Stimulated activated CD4-positive, alpha-beta T cell treated with anti-CD3 and anti-CD28 coated beads, Interleukin-2, amount 100 ng/mL, for 4 hours (primary cell): Measurements from ENCODE around the gene KLHL40.

Experiments used
- DNase-seq: peaks from one replicate; pipeline ENCODE4 v3.0.0-alpha.2; 2020; ENCODE audit warnings: low read depth

The KLHL40 gene

DNA sequence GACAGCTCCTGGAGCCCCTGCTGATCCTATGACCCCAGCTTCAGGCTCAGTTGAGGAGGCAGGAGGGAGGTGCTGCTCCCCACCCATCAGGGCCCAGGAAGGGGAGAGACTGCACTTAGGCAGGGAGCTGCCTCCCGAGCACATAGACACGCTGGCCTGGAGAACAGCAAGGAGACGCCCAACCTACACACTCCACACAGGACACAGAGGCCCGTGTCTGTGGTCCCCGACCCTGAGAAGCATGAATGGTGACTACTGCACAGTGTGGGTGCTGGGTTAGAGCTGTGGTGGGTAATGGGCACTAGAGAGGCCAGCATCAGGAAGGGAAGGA lies 18.3 kb downstream of the KLHL40 start:
- DNase-seq = no peak

DNA sequence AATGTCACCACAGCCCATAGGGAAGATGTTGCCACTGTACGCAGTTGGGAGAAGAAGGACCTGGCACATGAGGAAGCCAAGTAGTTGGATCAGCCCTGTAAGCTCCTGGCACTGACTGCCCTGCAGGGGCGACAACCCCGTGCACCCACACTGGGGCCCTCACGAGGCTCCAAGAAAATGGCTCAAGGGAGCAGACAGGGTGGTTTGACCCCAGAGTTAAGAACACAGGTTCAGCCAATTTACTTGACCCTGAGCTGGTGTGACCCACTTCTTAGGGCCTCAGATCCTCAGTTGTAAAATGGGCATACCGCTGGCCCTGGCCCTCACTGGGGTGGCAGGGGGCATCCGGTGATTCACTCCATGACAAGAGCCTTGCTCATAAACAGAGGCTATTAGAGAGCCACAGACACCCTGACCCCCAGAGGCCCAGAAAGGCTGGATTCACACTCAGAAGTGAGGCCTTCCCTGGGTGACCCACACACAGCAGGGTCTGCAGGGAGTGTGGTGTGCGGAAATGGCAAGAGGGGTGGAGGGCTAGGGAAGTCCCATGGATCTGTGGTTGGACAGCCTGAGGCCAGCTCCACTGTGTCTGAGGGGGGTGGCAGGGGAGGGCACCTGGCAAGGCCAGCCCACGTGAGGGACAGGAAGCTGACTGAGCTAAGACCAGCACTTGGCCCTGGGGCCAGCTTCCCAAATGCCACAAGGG lies 19.0 kb downstream of the KLHL40 start:
- no peak for DNase-seq

DNA sequence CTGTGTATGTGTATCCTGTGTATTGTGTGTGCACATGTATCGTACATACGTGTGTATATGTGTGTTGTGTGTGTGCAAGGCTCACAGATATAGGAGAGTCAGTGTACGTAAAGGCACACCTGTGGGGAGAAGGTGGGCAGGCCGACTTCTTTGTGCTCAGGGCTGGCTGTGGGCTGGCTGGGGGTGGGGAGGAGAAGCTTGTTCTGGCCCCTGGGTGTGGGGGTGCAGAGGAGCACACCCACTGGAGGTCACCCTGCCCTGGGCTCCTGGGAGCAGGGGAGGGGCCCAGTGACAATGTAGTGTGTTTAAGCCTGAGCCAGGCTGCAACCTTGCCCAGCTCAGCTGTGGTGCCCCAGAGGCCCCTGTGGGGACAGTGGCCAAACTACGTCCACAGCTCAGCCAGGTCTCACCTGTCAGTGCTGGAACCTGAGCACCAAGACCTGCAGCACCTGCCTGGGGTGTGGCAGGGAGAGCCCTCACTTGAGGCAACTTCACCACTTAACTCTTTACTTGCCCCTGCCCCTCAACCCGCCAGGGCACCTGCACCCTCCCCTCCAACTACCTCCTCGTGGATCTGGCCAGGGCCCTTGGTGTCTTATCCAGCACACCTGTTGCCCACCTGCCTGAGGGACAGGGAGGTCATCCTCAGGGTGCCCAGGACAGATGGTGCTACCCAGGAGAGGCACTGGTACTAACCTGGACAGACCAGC lies 19.9 kb downstream of the KLHL40 start:
- no peak for DNase-seq

DNA sequence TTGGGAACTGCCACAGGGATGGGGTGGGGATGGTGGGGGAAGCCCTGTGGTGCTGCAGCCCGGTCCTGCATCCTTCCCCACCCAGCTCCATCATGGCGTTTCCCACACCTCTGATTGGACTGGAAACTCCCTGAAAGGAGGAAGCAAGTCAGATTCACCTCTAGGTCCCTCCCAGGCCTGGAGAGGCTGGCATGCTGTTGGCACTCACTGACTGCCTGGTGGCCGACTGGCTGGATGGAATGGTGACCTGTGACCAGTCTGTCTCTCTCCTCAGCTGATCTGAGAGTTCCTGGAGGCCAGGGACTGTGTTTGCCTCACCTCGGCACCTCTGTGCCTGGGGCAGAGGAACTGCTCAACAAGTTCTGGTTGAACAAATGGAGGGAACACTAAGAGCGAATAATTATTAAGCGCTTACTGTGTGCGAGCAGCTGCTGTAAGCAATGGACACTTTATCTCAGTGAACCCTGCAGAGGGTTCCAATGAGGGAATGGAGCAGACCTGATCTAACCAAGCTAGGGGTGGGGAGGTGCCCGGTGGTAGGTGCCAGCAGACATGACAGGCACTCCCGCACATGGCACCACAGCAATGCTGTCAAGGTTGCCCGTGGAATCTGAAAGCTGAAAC lies 20.7 kb downstream of the KLHL40 start:
- no peak for DNase-seq

DNA sequence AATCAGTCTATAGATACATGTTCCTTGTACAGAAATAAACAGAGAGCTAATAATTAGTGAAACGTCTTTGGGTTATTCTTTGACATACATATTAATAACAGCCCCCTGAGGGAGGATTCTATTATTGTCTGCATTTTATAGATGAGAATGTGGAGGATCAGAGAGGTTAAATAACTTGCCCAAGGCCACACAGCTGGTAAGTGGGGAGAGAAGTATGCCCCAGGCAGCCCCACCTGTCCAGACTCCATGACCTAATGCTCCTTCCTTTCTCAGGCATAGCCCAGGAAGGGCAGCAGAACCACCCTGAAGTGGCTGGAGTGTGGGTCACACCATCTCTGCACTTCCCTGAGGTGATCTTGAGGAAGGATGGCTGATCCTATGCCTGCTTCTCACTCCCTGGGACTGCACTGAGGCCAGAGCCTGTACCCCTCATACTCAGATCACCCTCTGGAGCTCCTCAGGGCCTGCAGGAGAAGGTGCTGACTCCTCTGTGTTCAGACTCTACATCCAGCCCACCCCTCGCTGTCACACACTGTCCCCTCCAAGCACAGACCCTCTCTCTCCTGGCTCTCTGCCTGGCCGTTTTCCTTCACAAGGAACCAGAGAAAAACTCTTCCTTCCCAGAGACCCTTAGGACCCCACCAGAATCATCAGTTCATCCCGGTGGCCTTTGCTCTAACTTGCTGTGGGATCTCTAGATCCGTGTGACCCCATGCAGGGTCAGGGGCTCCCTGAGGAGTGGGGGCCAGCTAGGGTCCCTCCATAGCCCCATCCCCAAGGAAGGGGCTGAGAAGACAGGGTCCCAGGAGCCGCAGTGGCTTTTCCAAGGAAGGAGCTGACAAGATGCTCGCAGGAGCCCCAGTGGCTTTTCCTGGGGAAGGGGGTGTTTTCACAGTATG lies 21.6 kb downstream of the KLHL40 start:
- no peak for DNase-seq

DNA sequence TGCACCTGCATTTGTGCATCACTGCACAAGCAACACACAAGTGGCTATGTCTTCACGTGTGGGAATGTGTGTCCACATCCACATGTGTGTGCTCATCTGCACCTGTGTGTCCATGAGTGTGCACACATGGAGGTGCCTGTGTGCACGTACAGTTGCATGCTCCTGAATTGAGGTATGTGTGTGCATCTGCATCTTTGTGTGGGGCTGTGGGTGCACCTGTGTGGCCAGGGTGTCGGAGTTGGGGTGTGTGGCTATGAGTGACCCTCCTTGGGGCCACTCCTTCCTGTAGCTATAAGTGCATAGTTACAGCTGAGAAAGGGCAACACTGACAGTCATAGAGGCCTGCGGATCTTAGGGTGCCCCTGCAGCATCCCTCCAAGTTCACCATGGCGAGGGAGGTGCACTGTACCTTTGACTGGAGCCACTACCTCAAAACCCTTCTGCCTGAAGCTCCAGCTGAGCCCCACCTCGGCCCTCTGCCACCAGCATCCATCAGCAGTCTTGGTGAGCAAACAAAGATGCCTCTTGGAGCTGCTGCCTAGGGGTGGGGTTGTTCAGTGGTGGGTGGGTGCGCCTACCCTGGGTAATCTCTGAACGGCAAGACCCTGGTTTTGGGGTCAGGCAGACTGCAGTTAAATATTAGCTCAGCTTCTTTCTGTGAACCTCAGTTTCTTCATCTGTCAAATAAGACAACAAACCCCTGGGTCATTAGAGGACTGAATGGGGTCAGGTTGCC lies 22.5 kb downstream of the KLHL40 start:
- no peak for DNase-seq

DNA sequence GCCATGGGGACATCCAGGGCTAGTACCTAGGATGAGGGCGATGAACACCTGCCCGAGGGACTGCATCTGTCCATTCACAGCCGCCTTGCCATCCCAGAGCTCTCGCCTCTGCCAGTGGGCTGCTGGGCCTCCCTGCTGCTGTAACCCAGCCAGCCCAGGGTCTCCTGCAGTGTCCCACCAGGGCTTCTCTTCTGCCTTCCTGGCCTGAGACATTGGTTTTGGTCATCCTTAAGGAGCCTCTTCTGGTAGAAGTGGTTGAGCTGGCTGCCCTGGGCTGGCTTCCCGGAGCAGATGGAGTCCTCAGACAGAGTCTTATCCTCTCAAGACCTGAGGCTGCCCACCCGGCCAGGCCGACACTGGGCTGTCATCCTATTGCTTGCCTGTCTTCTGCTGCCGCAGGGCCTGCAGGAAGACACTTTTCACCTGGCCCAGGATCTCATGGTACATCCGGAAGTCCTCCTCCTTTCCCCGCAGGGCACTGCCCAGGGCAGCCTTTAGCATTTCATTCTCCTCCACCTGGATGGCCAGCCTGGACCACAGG lies 23.3 kb downstream of the KLHL40 start:
- DNase-seq = no peak

DNA sequence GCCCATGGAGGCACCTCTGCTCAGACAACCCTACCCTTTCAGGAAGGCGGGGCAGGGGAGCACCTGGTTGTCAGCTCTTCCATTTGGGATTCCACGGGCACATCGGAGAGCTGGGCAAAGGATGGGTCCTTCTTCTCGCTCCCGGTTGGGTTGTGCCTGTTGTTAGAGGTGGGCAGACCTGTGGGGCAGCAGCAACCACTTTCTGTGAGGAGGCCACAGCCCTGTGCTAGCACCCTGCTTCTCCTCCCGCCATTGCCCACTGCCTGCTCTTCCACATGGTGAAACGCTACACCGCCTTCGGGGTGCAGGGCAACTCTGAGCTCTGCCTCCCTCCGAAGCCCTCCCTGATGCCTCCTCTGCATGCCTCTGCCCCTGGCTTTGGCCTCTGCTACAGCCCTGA lies 24.3 kb downstream of the KLHL40 start:
- no peak for DNase-seq

DNA sequence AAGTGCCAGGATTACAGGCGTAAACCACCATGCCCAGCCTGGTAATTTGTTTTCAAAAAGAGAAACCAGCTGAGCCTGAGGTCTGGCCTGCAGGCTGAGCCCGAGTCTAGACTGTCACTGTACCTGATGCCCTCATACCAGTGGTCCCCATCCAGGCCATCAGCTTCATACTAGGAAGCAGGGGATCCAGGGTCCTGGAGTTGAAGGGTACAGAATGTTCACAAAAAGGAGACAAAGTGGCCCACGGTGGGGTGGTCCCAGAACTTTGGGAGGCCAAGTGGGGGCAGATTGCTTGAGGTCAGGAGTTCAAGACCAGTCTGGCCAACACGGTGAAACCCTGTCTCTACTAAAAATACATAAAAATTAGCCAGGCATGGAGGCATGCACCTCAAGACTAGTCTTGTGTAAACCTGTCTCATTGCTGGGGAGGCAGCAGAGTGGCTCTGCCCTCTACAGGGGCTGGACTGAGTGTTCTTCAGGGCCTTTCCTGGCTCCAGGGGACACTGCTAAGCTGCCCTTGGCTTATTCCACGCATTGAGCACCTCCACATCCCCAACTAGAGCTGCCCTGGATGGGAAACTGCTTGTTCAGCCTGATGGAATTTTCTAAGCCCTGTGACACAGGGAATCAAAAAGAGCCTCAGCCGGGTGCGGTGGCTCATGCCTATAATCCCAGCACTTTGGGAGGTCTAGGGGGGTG lies 25.1 kb downstream of the KLHL40 start:
- DNase-seq = no peak

DNA sequence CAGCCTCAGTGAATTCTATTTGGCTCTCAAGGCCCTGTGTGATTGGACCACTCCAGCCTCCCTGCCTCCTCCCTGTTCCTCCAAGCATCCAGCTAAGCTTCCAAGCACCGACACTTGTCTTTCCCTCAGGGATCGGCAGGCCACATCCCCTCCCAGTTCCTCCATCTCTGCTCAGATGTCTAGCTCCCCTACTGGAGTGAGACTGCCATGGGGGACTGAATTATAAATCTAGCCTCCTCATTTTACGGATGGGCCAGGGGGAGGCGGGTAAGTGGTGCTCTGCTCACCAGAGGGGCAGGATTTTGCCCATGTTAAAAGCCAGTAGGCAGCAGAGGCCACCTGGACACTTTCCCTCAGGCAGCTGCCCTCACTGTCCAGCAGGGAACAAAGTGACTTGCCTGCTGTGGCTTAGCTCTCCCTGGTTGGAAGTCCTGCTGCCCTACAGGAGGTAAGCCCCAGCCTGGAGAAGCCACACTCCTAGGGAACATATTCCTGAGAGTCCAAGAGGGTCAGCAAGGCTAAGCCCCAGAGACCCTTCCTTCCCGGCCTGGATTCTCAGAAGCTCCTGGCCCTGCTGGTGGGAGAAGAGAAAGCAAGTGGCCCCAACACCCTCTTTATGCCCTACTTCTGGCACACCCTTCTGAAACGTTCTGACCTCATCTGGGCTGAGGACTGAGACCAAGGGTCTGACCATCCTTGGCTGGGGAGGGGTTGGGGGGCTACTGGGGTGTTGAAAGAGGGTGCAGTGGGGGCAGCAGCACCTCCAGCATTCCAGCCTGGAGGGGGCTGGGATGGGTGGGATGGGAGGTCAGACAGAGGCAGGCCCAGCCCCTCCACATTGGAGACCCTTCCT lies 26.4 kb downstream of the KLHL40 start:
- no peak for DNase-seq

DNA sequence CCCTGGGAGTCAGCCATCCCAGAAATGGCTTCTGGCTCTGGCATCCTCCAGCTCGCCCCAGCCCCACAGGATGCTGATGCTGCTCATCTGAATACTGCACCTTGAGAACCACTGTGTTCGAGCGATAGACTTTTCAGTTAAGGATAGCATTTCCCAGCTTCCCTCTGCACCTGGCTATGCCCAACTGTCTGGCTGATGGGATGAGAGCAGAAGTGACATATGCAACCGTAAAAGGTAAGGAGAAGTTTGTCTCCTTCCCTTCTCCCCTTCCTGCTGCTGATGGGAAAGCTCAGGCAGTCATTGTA lies 27.0 kb downstream of the KLHL40 start:
- no peak for DNase-seq

DNA sequence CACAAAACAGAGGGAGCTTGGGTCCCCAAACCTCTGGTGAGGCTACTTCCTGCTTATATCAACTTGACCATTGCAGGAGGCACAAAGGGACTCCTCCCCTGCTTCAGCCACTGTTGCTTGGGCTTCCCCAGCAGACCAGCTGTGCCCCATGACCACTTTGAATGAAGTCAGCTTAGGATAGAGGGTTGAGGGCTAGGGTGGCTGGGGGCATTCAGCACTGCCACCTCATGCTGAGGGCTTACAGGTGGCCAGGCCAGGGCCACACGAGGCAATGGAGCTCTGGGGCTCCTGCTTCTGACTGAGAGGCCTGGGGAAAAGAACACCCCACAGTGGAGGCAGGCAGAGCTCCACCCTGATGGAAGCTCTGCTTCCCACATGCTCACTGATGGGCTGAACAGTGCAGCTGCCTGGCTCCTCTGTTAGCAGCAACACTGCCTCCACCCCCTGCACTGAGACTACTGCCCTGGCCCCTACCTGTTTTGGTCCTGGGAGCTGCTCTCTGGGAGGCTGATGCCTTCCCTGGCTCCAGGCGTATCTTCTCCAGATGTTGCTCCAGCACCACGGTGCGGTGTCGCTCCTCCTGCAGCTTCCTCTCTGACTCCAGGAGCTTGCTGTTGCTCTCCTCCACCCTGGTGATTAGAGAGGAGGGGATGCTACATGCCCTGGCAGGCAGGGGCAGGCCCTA lies 27.5 kb downstream of the KLHL40 start:
- no peak for DNase-seq

DNA sequence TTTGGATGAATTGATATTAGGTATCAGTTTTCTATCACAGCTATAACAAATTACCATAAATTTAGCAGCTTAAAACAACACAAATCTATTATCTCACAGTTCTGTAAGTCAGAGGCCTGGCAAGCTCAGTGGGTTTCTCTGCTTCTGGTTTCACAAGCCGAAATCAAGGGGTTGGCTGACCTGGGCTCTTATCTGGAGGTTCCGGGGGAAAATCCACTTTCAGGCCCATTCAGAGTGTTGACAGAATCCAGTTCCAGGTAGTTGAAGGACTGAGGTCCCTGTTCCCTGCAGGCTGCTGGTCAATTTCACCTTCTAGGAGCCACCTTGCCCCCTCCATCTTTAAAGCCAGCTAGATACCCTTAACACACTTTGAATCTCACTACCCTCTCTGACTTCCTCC lies 28.4 kb downstream of the KLHL40 start:
- no peak for DNase-seq

DNA sequence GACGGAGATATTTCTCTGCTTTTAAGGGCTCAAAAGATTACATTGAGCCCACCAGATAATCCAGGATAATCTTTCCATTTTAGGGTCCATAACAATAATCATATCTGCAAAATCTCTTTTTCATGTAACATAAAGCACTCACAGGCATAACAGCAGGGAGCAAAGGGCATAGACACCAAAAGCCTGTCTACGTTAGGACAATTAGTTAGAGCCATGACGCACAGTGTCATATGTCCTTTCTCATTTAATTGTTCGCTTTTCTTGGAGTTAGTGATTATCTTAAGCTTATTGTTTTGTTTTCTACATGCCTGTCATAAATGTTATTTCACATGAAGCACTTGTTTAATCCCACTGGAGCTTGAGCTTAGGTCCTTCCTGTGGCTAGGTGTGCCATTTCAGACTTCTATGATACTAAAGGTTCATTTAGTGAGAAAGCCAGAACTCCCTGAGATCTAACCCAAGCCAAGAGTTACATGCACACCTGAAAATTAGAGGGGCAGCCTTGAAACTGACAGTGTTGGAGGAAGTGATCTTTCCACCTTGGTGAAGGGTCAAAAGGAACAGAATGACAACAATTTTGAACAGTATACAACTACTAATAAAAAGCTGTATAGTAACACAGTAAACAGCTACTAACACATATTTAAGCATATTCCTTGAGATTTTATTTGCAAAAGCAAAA lies 29.0 kb downstream of the KLHL40 start:
- DNase-seq = no peak

DNA sequence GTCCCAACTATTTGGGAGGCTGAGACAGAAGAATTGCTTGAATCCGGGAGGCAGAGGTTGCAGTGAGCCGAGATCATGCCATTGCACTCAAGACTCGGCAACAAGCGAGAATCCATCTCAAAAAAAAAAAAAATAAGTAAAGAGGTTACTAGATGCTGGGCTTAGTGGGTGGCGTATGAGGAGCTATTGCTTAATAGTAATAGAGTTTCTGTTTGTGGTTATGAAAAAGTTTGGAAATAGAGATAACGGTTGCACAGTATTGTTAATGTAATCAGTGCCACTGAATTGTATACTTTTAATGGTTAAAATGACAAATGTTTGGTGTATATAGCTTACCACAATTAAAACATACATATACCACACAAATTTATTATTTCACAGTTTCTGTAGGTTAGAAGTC lies 32.0 kb downstream of the KLHL40 start:
- DNase-seq = no peak

DNA sequence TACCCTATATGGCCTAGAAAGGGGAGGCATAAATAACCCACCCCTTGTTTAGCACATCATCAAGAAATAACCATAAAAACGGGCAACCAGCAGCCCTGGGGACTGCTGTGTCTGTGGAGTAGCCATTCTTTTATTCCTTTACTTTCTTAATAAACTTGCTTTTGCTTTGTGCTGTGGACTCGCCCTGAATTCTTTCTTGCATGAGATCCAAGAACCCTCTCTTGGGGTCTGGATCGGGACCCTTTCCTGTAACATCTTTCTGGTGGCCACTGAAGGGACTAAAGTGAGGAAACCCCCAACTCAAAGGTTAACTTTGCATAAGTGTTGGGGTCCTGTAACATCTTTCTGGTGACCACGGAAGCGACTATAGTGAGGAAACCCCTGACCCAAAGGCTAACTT lies 33.0 kb downstream of the KLHL40 start:
- no peak for DNase-seq

DNA sequence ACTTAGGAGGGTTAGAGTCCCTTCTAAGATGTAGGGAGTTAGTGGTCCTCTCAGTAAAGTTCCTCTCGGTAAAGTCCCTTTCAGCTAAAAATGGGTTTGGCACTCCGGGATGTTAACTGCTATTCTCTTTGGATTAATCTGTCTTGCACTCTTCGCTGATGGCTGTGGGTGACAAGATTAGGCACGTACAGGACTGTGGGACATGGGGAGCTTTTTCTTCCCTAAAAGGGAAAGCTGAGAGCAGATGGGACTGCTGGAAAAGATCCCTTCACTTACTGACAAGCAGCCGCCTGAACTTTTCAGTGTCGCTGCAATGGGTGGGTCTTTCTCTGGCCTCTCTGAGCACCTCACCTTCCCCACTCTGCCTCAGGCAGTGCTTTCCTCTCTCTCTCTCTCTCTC lies 33.7 kb downstream of the KLHL40 start:
- no peak for DNase-seq

DNA sequence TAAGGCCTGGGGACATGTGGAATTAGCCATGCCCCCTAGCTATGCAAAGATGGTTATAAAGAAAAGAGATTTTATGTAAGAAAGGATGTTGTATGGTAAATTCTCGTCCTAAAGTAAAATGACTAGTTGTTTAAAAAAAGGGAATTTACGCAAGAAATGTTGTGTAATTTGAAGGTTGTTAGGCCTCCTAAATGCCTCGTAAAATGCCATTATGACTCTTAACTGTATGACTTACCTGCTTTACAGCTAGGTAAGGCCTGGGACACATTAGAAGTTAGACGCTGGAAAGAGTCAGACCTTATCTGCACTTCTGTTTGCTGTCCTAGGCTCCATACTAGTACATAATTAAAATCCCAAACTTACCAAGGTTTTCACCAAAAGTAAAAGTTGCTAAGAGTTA lies 34.8 kb downstream of the KLHL40 start:
- no peak for DNase-seq

DNA sequence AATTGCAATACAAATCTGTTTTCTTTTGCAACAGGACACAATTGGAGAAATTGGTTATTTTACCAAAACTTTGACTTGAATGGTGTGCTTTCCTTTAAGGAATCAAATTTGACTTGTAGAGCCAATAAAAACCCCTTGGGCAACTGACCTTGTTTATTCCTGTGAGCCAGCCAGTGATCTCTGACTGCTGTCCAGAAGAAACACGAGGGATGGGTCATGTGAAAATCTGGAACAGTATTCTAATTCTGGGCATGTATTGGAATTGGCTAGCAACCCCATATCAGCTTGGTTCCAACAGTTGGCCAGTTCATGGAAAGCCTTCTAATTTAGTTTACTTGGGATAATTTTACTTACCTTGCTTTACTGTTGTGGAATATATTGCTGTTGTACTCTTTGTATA lies 36.4 kb downstream of the KLHL40 start:
- no peak for DNase-seq
